HCT116 (cell line): Measurements from ENCODE around the gene ZNF385A.

Experiments used
- EZH2 ChIP-seq: fragments of 200-600 bp; sonication (generic); IDR thresholded peaks from 2 replicates; pipeline ENCODE4 v1.6.1; 2017; ENCODE audit warnings: antibody characterized with exemption, mixed run types
- EZH2phosphoT487 ChIP-seq: fragments of 200-600 bp; IDR thresholded peaks from 2 replicates; pipeline ENCODE4 v1.6.1; 2018; ENCODE audit warnings: antibody characterized with exemption, borderline replicate concordance
- FOSL1 ChIP-seq: IDR thresholded peaks from 2 replicates; pipeline ENCODE4 v1.6.1; 2012; ENCODE audit warnings: low read depth
- POLR2A ChIP-seq: IDR thresholded peaks from 2 replicates; pipeline ENCODE4 v1.7.0; 2011; ENCODE audit warnings: borderline replicate concordance; ENCODE audit not compliant: insufficient read depth, insufficient read length; ENCODE audit errors: extremely low read depth
- POLR2AphosphoS5 ChIP-seq: IDR thresholded peaks from 2 replicates; pipeline ENCODE4 v1.6.1; 2011; ENCODE audit warnings: mild to moderate bottlenecking, low read depth, low read length, moderate library complexity
- SP1 ChIP-seq: IDR thresholded peaks from 2 replicates; pipeline ENCODE4 v1.6.1; 2012; ENCODE audit warnings: low read depth
- ZFX ChIP-seq: fragments of 450-650 bp; IDR thresholded peaks from 2 replicates; pipeline ENCODE4 v1.6.1; 2017
- ZNF274 ChIP-seq: fragments of 200-500 bp; sonication (Bioruptor generic); IDR thresholded peaks from 2 replicates; pipeline ENCODE4 v1.6.1; 2014; ENCODE audit warnings: mild to moderate bottlenecking, low read depth, low read length, inconsistent platforms
- TF ChIP-seq, protein P1 (sequence below), 3 experiments: fragments of 200-600 bp in 1 of 3; sonication (generic) in 1 of 3; IDR thresholded peaks in 2 of 3; conservative IDR thresholded peaks in 1 of 3; 2 replicates each; pipeline ENCODE4 v1.5.1; 2012 to 2017; ENCODE audit warnings: low read depth in 2 of 3, low read length in 2 of 3, antibody characterized with exemption in 1 of 3, borderline replicate concordance in 1 of 3, control low read depth in 1 of 3, mild to moderate bottlenecking in 1 of 3, mixed read lengths in 1 of 3, mixed run types in 1 of 3, moderate library complexity in 1 of 3; ENCODE audit not compliant: insufficient read depth in 1 of 3

DNA sequence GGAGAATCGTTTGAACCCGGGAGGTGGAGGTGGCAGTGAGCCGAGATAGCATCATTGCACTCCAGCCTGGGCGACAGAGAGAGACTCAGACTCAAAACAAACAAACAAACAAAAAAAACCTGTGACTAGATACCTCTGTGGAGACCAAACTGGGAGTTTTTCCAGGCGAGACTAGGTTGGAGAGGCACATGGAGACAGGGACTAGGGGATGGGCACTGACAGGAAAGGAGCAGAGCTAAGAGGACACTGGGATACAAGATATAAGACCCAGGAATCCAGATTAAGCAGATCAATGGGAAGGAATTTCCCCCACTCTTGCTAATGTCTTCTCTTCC, 39.2 kb upstream of the ZNF385A start:
- TF ChIP-seq POLR2A: no peak
- TF ChIP-seq, protein P1, sequence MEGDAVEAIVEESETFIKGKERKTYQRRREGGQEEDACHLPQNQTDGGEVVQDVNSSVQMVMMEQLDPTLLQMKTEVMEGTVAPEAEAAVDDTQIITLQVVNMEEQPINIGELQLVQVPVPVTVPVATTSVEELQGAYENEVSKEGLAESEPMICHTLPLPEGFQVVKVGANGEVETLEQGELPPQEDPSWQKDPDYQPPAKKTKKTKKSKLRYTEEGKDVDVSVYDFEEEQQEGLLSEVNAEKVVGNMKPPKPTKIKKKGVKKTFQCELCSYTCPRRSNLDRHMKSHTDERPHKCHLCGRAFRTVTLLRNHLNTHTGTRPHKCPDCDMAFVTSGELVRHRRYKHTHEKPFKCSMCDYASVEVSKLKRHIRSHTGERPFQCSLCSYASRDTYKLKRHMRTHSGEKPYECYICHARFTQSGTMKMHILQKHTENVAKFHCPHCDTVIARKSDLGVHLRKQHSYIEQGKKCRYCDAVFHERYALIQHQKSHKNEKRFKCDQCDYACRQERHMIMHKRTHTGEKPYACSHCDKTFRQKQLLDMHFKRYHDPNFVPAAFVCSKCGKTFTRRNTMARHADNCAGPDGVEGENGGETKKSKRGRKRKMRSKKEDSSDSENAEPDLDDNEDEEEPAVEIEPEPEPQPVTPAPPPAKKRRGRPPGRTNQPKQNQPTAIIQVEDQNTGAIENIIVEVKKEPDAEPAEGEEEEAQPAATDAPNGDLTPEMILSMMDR (IDR thresholded peaks at IDR 0.05 in 2 of 3, conservative IDR thresholded peaks at IDR 0.05 in 1 of 3; ENCODE audit: borderline replicate concordance in 1 of 3, insufficient read depth in 1 of 3, low read depth in 2 of 3, low read length in 2 of 3): no peak
- TF ChIP-seq ZNF274: no peak
- no peak for TF ChIP-seq EZH2
- no peak for TF ChIP-seq EZH2phosphoT487
- TF ChIP-seq ZFX: no peak
- TF ChIP-seq POLR2AphosphoS5: no peak
- no peak for TF ChIP-seq SP1
- no peak for TF ChIP-seq FOSL1
